ENCODE measurements around the gene DNAI4.

The DNAI4 gene

DNA sequence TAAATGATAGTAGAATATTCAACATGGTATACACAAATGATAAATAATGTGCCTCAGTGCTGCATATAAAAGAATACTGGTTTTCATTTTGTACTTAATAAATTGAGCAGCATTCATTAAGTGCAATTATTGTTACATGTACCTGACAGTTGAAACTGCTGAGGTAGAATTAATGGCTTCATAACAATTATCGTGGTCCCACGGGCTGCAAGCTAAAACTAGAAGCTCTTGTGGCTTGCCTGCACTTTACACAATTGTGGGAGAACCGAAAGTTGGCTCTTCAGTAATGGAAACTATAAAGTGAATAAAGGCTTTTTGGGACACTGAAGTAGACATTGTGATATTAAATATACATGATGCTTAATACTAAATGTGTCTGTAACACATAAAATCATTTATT lies 146.8 kb downstream of the DNAI4 start:
- TF ChIP-seq, protein P1, sequence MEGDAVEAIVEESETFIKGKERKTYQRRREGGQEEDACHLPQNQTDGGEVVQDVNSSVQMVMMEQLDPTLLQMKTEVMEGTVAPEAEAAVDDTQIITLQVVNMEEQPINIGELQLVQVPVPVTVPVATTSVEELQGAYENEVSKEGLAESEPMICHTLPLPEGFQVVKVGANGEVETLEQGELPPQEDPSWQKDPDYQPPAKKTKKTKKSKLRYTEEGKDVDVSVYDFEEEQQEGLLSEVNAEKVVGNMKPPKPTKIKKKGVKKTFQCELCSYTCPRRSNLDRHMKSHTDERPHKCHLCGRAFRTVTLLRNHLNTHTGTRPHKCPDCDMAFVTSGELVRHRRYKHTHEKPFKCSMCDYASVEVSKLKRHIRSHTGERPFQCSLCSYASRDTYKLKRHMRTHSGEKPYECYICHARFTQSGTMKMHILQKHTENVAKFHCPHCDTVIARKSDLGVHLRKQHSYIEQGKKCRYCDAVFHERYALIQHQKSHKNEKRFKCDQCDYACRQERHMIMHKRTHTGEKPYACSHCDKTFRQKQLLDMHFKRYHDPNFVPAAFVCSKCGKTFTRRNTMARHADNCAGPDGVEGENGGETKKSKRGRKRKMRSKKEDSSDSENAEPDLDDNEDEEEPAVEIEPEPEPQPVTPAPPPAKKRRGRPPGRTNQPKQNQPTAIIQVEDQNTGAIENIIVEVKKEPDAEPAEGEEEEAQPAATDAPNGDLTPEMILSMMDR (IDR thresholded peaks at IDR 0.05; ENCODE audit: poor library complexity, severe bottlenecking): no peak
- Histone ChIP-seq H3K9me3 (ENCODE audit: severe bottlenecking) (no peaks in the 10 kb centered on the region), H3K36me3 (ENCODE audit: low read depth) (no peaks in the 10 kb centered on the region), H3K27me3 (ENCODE audit: insufficient read depth, poor library complexity, severe bottlenecking) (no peaks in the 10 kb centered on the region), H3K27ac (ENCODE audit: poor library complexity, severe bottlenecking) (no peak overlapping the region), H3K4me3 (ENCODE audit: severe bottlenecking) (no peak overlapping the region), H3K4me1 (ENCODE audit: insufficient read depth, poor library complexity, severe bottlenecking) (no peaks in the 10 kb centered on the region)
- no peak for ATAC-seq (ENCODE audit: low read depth)
- no peak for DNase-seq (ENCODE audit: low spot score)

DNA sequence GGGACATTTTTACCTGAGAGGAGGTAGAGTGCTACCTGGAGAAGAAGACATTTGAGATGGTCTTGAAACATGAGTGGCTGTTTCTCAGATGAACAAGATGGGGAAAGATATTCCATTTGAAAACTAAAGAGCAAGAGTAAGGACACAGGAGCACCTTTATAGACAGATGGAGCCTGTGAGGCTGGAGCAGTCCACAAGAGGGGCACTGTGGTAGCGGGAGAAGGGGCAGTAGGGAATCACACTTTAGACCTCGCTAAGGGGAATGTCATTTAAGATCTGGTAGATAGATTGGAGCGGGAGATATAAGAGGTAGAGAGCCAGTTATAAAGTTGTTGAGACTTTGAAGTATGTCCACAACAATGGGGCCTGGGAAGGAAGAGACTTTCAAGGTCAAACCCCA lies 149.0 kb downstream of the DNAI4 start:
- TF ChIP-seq, protein P1 (IDR thresholded peaks at IDR 0.05; ENCODE audit: poor library complexity, severe bottlenecking): no peak
- H3K36me3 ChIP-seq (ENCODE audit: low read depth): no peaks in the 10 kb centered on the region
- no peak for DNase-seq (ENCODE audit: low spot score)
- H3K27me3 ChIP-seq (ENCODE audit: insufficient read depth, poor library complexity, severe bottlenecking): no peaks in the 10 kb centered on the region
- ATAC-seq (ENCODE audit: low read depth): no peak
- no peak overlapping the region for H3K27ac ChIP-seq (ENCODE audit: poor library complexity, severe bottlenecking)
- no peaks in the 10 kb centered on the region for H3K4me1 ChIP-seq (ENCODE audit: insufficient read depth, poor library complexity, severe bottlenecking)
- H3K4me3 ChIP-seq (ENCODE audit: severe bottlenecking): no peak overlapping the region
- no peaks in the 10 kb centered on the region for H3K9me3 ChIP-seq (ENCODE audit: severe bottlenecking)

DNA sequence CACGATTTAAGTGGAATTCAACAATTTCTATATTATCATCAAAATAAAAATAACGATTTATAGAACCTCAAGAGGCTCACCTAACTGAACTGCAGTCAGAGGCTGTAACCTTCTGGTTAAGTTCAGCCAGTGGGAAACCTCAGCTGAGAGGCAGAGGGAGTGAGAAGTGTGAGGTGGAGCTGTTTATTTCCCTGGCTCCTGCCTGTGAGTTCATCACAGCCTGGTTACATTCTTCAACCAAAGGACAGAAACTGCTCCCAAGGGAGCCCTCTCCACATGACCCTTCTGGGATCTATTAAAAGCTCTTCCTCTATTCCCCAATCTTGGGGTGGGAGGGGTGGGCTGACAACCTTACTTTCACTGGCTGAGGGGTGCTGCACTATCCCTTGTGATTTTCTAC lies 150.2 kb downstream of the DNAI4 start:
- no peaks in the 10 kb centered on the region for H3K27me3 ChIP-seq (ENCODE audit: insufficient read depth, poor library complexity, severe bottlenecking)
- DNase-seq (ENCODE audit: low spot score): no peak
- H3K36me3 ChIP-seq (ENCODE audit: low read depth): no peaks in the 10 kb centered on the region
- H3K27ac ChIP-seq (ENCODE audit: poor library complexity, severe bottlenecking): no peak overlapping the region
- no peaks in the 10 kb centered on the region for H3K9me3 ChIP-seq (ENCODE audit: severe bottlenecking)
- H3K4me1 ChIP-seq (ENCODE audit: insufficient read depth, poor library complexity, severe bottlenecking): no peaks in the 10 kb centered on the region
- no peak overlapping the region for H3K4me3 ChIP-seq (ENCODE audit: severe bottlenecking)
- no peak for ATAC-seq (ENCODE audit: low read depth)
- TF ChIP-seq, protein P1 (IDR thresholded peaks at IDR 0.05; ENCODE audit: poor library complexity, severe bottlenecking): no peak

DNA sequence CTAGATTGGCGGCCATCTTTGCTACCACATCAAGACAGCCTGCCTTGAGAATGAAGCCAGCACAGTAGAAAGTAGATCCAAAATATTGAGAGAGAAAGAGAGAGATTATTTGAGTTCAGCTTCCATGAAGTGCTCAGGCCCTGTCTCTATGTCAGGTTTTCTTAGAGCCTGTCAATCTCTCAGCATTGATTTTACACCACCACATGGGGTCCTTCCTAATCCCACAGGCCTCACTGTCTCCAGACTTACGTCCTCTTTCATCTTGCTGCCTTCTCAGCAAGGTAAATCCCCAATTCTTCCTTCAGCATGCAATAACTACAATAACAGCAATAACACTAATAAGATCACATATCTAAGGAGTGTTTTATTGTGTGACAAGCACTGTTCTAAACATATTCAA lies 151.4 kb downstream of the DNAI4 start:
- Histone ChIP-seq H3K4me1 (ENCODE audit: insufficient read depth, poor library complexity, severe bottlenecking) (no peaks in the 10 kb centered on the region), H3K27ac (ENCODE audit: poor library complexity, severe bottlenecking) (no peak overlapping the region), H3K9me3 (ENCODE audit: severe bottlenecking) (no peaks in the 10 kb centered on the region), H3K4me3 (ENCODE audit: severe bottlenecking) (no peak overlapping the region), H3K36me3 (ENCODE audit: low read depth) (no peaks in the 10 kb centered on the region), H3K27me3 (ENCODE audit: insufficient read depth, poor library complexity, severe bottlenecking) (no peaks in the 10 kb centered on the region)
- TF ChIP-seq, protein P1 (IDR thresholded peaks at IDR 0.05; ENCODE audit: poor library complexity, severe bottlenecking): no peak
- DNase-seq (ENCODE audit: low spot score) (no peak), ATAC-seq (ENCODE audit: low read depth) (no peak)

DNA sequence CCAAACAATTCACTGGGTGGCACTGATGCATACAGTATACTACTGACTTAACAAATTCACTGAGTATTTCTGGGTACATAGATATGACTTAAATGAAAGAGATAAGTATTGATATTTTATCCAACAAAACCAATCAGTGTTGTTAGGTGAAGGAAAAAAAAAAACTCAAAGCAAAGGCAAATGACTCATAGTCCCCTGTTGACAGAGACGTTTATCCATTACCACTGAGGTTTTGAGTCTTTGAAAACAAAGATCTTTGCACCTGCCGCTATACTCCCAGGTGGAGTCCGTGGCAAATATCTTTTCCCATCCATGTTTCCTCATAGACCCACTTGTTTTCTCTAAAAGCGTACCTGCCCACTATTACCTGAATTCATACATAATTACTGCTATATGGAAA lies 154.0 kb downstream of the DNAI4 start:
- TF ChIP-seq, protein P1 (IDR thresholded peaks at IDR 0.05; ENCODE audit: poor library complexity, severe bottlenecking): no peak
- DNase-seq (ENCODE audit: low spot score) (no peak), ATAC-seq (ENCODE audit: low read depth) (no peak)
- H3K9me3 ChIP-seq (ENCODE audit: severe bottlenecking): no peaks in the 10 kb centered on the region
- no peak overlapping the region for H3K27ac ChIP-seq (ENCODE audit: poor library complexity, severe bottlenecking)
- H3K4me3 ChIP-seq (ENCODE audit: severe bottlenecking): no peak overlapping the region
- no peaks in the 10 kb centered on the region for H3K36me3 ChIP-seq (ENCODE audit: low read depth)
- H3K27me3 ChIP-seq (ENCODE audit: insufficient read depth, poor library complexity, severe bottlenecking): no peaks in the 10 kb centered on the region
- no peaks in the 10 kb centered on the region for H3K4me1 ChIP-seq (ENCODE audit: insufficient read depth, poor library complexity, severe bottlenecking)

All from RWPE2 (cell line).